GM12878 (cell line): ENCODE results near the gene KMT2B. TPM values are rescaled to one million over a fixed set of nuclear protein-coding genes. Genes with fewer than 3 reads are reported as not detected.

Source experiments
- ATAC-seq: fragments of 200-7000 bp; cut with Tn5 transposase; 3 replicates; pipeline ENCODE4 v1.9.1; 2020; ENCODE audit warnings: mild to moderate bottlenecking, moderate library complexity
- BruUV-seq: library from RNA; stranded (reverse); fragments of 400-500 nt; replicated peaks from 2 replicates; lab custom pipeline; 2021; lab: Mats Ljungman, UMichigan
- CTCF ChIA-PET: fragments of 300-600 bp; sonication (Branson Sonifier 250); formaldehyde crosslinking; extraction: SDS; loops from one replicate; lab custom pipeline; 2021; ENCODE audit warnings: inconsistent platforms; lab: Yijun Ruan, JAX
- POLR2A ChIA-PET: fragments of 350-600 bp; formaldehyde crosslinking; extraction: SDS; loops from one replicate; lab custom pipeline; 2021; ENCODE audit warnings: inconsistent platforms; lab: Charles Lee
- RAD21 ChIA-PET: fragments of 300-600 bp; sonication (Branson Sonifier 250); formaldehyde crosslinking; loops from one replicate; lab custom pipeline; 2023; ENCODE audit warnings: antibody characterized with exemption; ENCODE audit not compliant: unreplicated experiment; lab: Charles Lee
- SMC1A ChIA-PET: fragments of 300-600 bp; sonication (Branson Sonifier 250); formaldehyde crosslinking; loops from one replicate; lab custom pipeline; 2023; ENCODE audit not compliant: unreplicated experiment, uncharacterized antibody; lab: Charles Lee
- DNase-seq: peaks from one replicate; pipeline ENCODE4 v3.0.0-alpha.2; 2011; ENCODE audit warnings: low read depth, low spot score
- FAIRE-seq: peaks from 3 replicates; lab custom pipeline; 2011; peaks lifted over from hg19 to GRCh38; lab: Jason Lieb, UNC
- H2AFZ ChIP-seq: 2 replicates; pipeline ENCODE4 v1.6.0; 2011; ENCODE audit warnings: low read depth, low read length, control low read depth; ENCODE audit not compliant: control insufficient read depth
- H3K27ac ChIP-seq: 2 replicates; pipeline ENCODE4 v1.5.1; 2011; ENCODE audit warnings: control low read depth; ENCODE audit not compliant: control insufficient read depth, insufficient read depth
- H3K27me3 ChIP-seq, 2 experiments: replicated peaks in 1 of 2; 2 replicates each; pipeline versions ENCODE4 v1.6.0 to v1.6.1; 2011; ENCODE audit warnings: low read length in 1 of 2; ENCODE audit not compliant: control insufficient read depth in 2 of 2, insufficient read depth in 2 of 2
- H3K36me3 ChIP-seq, 2 experiments: 2 replicates each; pipeline ENCODE4 v1.5.1; 2011; ENCODE audit warnings: low read length in 1 of 2; ENCODE audit not compliant: control insufficient read depth in 2 of 2, insufficient read depth in 2 of 2
- H3K4me1 ChIP-seq: 2 replicates; pipeline ENCODE4 v1.6.1; 2011; ENCODE audit warnings: mild to moderate bottlenecking, low read length, moderate library complexity, mixed read lengths; ENCODE audit not compliant: control insufficient read depth, insufficient read depth
- H3K4me2 ChIP-seq: 2 replicates; pipeline ENCODE4 v1.6.0; 2011; ENCODE audit warnings: control low read depth; ENCODE audit not compliant: control insufficient read depth, insufficient read depth
- H3K4me3 ChIP-seq: fragments of 200-600 bp; sonication (generic); 2 replicates; pipeline ENCODE4 v1.5.1; 2016
- H3K79me2 ChIP-seq: 2 replicates; pipeline ENCODE4 v1.6.0; 2011; ENCODE audit warnings: low read length; ENCODE audit not compliant: control insufficient read depth, insufficient read depth
- H3K9ac ChIP-seq: 2 replicates; pipeline ENCODE4 v1.8.0; 2011; ENCODE audit warnings: low read length, control low read depth, mixed read lengths; ENCODE audit not compliant: control insufficient read depth, insufficient read depth
- H3K9me3 ChIP-seq: replicated peaks from 3 replicates; pipeline ENCODE4 v1.5.1; 2011; ENCODE audit warnings: mild to moderate bottlenecking, low read length; ENCODE audit not compliant: control insufficient read depth, insufficient read depth
- H4K20me1 ChIP-seq: 2 replicates; pipeline ENCODE4 v1.6.0; 2011; ENCODE audit not compliant: control insufficient read depth, insufficient read depth
- CEBPZ ChIP-seq: fragments of 150-350 bp; IDR thresholded peaks from 2 replicates; pipeline ENCODE4 v1.6.1; 2016; ENCODE audit warnings: low read depth, low read length
- EZH2 ChIP-seq: IDR thresholded peaks from 2 replicates; pipeline ENCODE4 v1.6.1; 2012; ENCODE audit warnings: low read depth, mild to moderate bottlenecking, control low read depth, inconsistent platforms, low read length, borderline replicate concordance; ENCODE audit not compliant: control insufficient read depth
- NFIC ChIP-seq: IDR thresholded peaks from 2 replicates; pipeline ENCODE4 v1.6.1; 2012; ENCODE audit warnings: low read depth, mild to moderate bottlenecking, inconsistent platforms, low read length, moderate library complexity
- POLR2AphosphoS5 ChIP-seq: IDR thresholded peaks from 2 replicates; pipeline ENCODE4 v1.6.1; 2011; ENCODE audit warnings: mild to moderate bottlenecking, low read length, inconsistent platforms
- RAD21 ChIP-seq: IDR thresholded peaks from 2 replicates; pipeline ENCODE4 v1.6.1; 2011; ENCODE audit warnings: mild to moderate bottlenecking, low read depth, low read length, moderate library complexity; ENCODE audit not compliant: insufficient read depth
- SRF ChIP-seq, 2 experiments: IDR thresholded peaks; 2 replicates each; pipeline ENCODE4 v1.6.1; 2011; ENCODE audit warnings: low read depth in 2 of 2, low read length in 2 of 2, mild to moderate bottlenecking in 1 of 2, moderate library complexity in 1 of 2
- WRNIP1 ChIP-seq: IDR thresholded peaks from 2 replicates; pipeline ENCODE4 v1.6.1; 2011; ENCODE audit warnings: low read depth, low read length, improper control_type of control experiment, borderline replicate concordance
- WGBS: methylation state at CpG from one replicate; pipeline ENCODE4 v1.1.6; 2016; ENCODE audit warnings: low lambda C conversion rate; ENCODE audit not compliant: insufficient replicate concordance, insufficient coverage; ENCODE audit errors: missing lambda C conversion rate; 5-methylcytosine and 5-hydroxymethylcytosine counted together
- in situ Hi-C: fragments of 300-500 bp; cut with MboI; formaldehyde crosslinking; loops from 9 replicates; pipeline ENCODE4 v1.14.3; 2018; ENCODE audit warnings: mixed read lengths
- intact Hi-C: fragments of 100-400 bp; cut with micrococcal nuclease; formaldehyde crosslinking; loops from one replicate; pipeline ENCODE4 v1.14.2; 2022; ENCODE audit not compliant: unreplicated experiment
- polyA plus RNA-seq, 11 experiments: library from polyadenylated mRNA; depleted of rRNA in 4 of 11; unstranded in 6 of 11; stranded (reverse) in 5 of 11; fragments of >200 nt; fragmentation: Nextera tagmentation in 4 of 11; fragmentation: Illumina TruSeq in 1 of 11; extraction: Ambion mirVana in 4 of 11; extraction: Trizol in 1 of 11; gene quantifications; 1 replicate in 1 of 11; 2 replicates in 10 of 11; pipeline versions ENCODE4 v1.2.1 to v1.2.3, GENCODE V29; 2011 to 2016; ENCODE audit warnings: inconsistent platforms in 2 of 11, missing spikeins in 2 of 11, low read depth in 1 of 11
- total RNA-seq, 4 experiments: library from RNA; depleted of rRNA in 3 of 4; stranded (reverse); fragments of >200 nt in 3 of 4; fragmentation: Illumina TruSeq in 1 of 4; extraction: Trizol in 1 of 4; gene quantifications; 2 replicates each; pipeline versions ENCODE4 v1.2.1 to v1.2.3, GENCODE V29; 2013 to 2021

Gene KMT2B
- total and polyA plus RNA-seq, 10 of the 15 experiments (the other 5 are each of a cell fraction or from before 2014, with no cell fraction given) = 0.71 to 35.6 (median 6.0) TPM

GRCh38 chr19:35787227-35787799 is 69.5 kb downstream of the KMT2B start:
- ChIA-PET SMC1A (no interaction called here), CTCF (interaction anchor here (3.1 kb wide), 1 partner anchor 93 kb away, joined by 12 read pairs; no protein-coding TSS in a partner anchor), RAD21 (interaction anchor here (0.6 kb wide), 1 partner anchor 96 kb away, joined by 4 read pairs; no protein-coding TSS in a partner anchor), POLR2A (no interaction called here)
- H3K27me3 ChIP-seq = no peaks in the 10 kb centered on the region
- no peaks in the 10 kb centered on the region for H3K79me2 ChIP-seq
- no peak overlapping the region for H2AFZ ChIP-seq
- WGBS = 64% methylated on average over 11 of the region's 15 CpGs
- H3K4me1 ChIP-seq = no peaks in the 10 kb centered on the region
- H3K9ac ChIP-seq = no peak overlapping the region
- TF ChIP-seq CEBPZ (no peak), WRNIP1 (no peak), EZH2 (no peak), RAD21 (no peak), NFIC (no peak), POLR2AphosphoS5 (no peak), SRF (IDR thresholded peaks at IDR 0.05; ENCODE audit: low read depth in 2 of 2, low read length in 2 of 2) (no peak)
- in situ Hi-C loops (no loop called here), intact Hi-C loops (no loop called here)
- no peaks in the 10 kb centered on the region for H3K36me3 ChIP-seq
- ATAC-seq = no peak
- H3K27ac ChIP-seq = no peak overlapping the region
- no TSS peak for BruUV-seq
- no peaks in the 10 kb centered on the region for H4K20me1 ChIP-seq
- no peak for FAIRE-seq
- H3K4me3 ChIP-seq = no peak overlapping the region
- no peak overlapping the region for H3K4me2 ChIP-seq
- H3K9me3 ChIP-seq = no peaks in the 10 kb centered on the region
- no peak for DNase-seq

Other genes starting within 250 kb of the KMT2B start
Only the 7 nearest of the 28 such genes appear.
- gene ZBTB32, start 13.4 kb upstream of the KMT2B start, total RNA-seq (2014; rRNA removed) = 11.0 and 13.9 TPM in 2 replicates
- 11.0 and 11.4 TPM in 2 replicates for gene ZBTB32, start 13.4 kb upstream of the KMT2B start, total RNA-seq (2014; rRNA removed; fragmentation: Illumina TruSeq; extraction: Trizol)
- 45.6 and 46.7 TPM in 2 replicates for gene ZBTB32, start 13.4 kb upstream of the KMT2B start, total RNA-seq (2021)
- 10.2 and 18.2 TPM in 2 replicates for gene ZBTB32, start 13.4 kb upstream of the KMT2B start, polyA plus RNA-seq (2011; rRNA removed)
- gene ZBTB32, start 13.4 kb upstream of the KMT2B start, polyA plus RNA-seq (2014; fragmentation: Illumina TruSeq; extraction: Trizol) = 6.2 and 13.2 TPM in 2 replicates
- 1 to 10 TPM; 1.0 to 3.6 TPM for gene ZBTB32, start 13.4 kb upstream of the KMT2B start, polyA plus RNA-seq (2014; fragmentation: Nextera tagmentation; extraction: Ambion mirVana)
- 34.7 and 36.7 TPM in 2 replicates for gene ZBTB32, start 13.4 kb upstream of the KMT2B start, polyA plus RNA-seq (2014; rRNA removed)
- 10 to 100 TPM; 32.4 to 36.4 TPM for gene ZBTB32, start 13.4 kb upstream of the KMT2B start, polyA plus RNA-seq (2016; fragmentation: Nextera tagmentation; extraction: Ambion mirVana)
- 27.2 and 28.7 TPM in 2 replicates for gene IGFLR1, start 24.4 kb downstream of the KMT2B start, total RNA-seq (2014; rRNA removed)
- gene IGFLR1, start 24.4 kb downstream of the KMT2B start, total RNA-seq (2014; rRNA removed; fragmentation: Illumina TruSeq; extraction: Trizol) = 8.3 and 9.1 TPM in 2 replicates
- 35.3 and 41.7 TPM in 2 replicates for gene IGFLR1, start 24.4 kb downstream of the KMT2B start, total RNA-seq (2021)
- gene IGFLR1, start 24.4 kb downstream of the KMT2B start, polyA plus RNA-seq (2011; rRNA removed) = 10.1 and 22.4 TPM in 2 replicates
- 5.9 and 8.7 TPM in 2 replicates for gene IGFLR1, start 24.4 kb downstream of the KMT2B start, polyA plus RNA-seq (2014; fragmentation: Illumina TruSeq; extraction: Trizol)
- 10 to 100 TPM in 1 of 2 experiments, 1 to 10 TPM in 1; 2.5 to 11.9 TPM for gene IGFLR1, start 24.4 kb downstream of the KMT2B start, polyA plus RNA-seq (2014; fragmentation: Nextera tagmentation; extraction: Ambion mirVana)
- gene IGFLR1, start 24.4 kb downstream of the KMT2B start, polyA plus RNA-seq (2014; rRNA removed) = 39.9 and 47.9 TPM in 2 replicates
- 10 to 100 TPM; 36.4 to 36.8 TPM for gene IGFLR1, start 24.4 kb downstream of the KMT2B start, polyA plus RNA-seq (2016; fragmentation: Nextera tagmentation; extraction: Ambion mirVana)
- 9.4 and 14.0 TPM in 2 replicates for gene U2AF1L4, start 27.4 kb downstream of the KMT2B start, total RNA-seq (2014; rRNA removed)
- 7.9 and 9.3 TPM in 2 replicates for gene U2AF1L4, start 27.4 kb downstream of the KMT2B start, total RNA-seq (2014; rRNA removed; fragmentation: Illumina TruSeq; extraction: Trizol)
- gene U2AF1L4, start 27.4 kb downstream of the KMT2B start, total RNA-seq (2021) = 13.0 and 16.4 TPM in 2 replicates
- 11.8 and 16.2 TPM in 2 replicates for gene U2AF1L4, start 27.4 kb downstream of the KMT2B start, polyA plus RNA-seq (2011; rRNA removed)
- 9.6 and 13.4 TPM in 2 replicates for gene U2AF1L4, start 27.4 kb downstream of the KMT2B start, polyA plus RNA-seq (2014; fragmentation: Illumina TruSeq; extraction: Trizol)
- gene U2AF1L4, start 27.4 kb downstream of the KMT2B start, polyA plus RNA-seq (2014; fragmentation: Nextera tagmentation; extraction: Ambion mirVana) = 10 to 100 TPM in 1 of 2 experiments, 1 to 10 TPM in 1; 9.6 to 13.7 TPM
- 21.6 and 22.1 TPM in 2 replicates for gene U2AF1L4, start 27.4 kb downstream of the KMT2B start, polyA plus RNA-seq (2014; rRNA removed)
- gene U2AF1L4, start 27.4 kb downstream of the KMT2B start, polyA plus RNA-seq (2016; fragmentation: Nextera tagmentation; extraction: Ambion mirVana) = 10 to 100 TPM; 17.1 to 17.4 TPM
- gene PSENEN, start 27.6 kb downstream of the KMT2B start, total RNA-seq (2014; rRNA removed) = 37.8 and 39.4 TPM in 2 replicates
- gene PSENEN, start 27.6 kb downstream of the KMT2B start, total RNA-seq (2014; rRNA removed; fragmentation: Illumina TruSeq; extraction: Trizol) = 34.3 and 34.7 TPM in 2 replicates
- gene PSENEN, start 27.6 kb downstream of the KMT2B start, total RNA-seq (2021) = 35.6 and 42.9 TPM in 2 replicates
- gene PSENEN, start 27.6 kb downstream of the KMT2B start, polyA plus RNA-seq (2011; rRNA removed) = 10.5 and 14.4 TPM in 2 replicates
- gene PSENEN, start 27.6 kb downstream of the KMT2B start, polyA plus RNA-seq (2014; fragmentation: Illumina TruSeq; extraction: Trizol) = 29.9 and 35.1 TPM in 2 replicates
- 100 to 1,000 TPM; 143 to 178 TPM for gene PSENEN, start 27.6 kb downstream of the KMT2B start, polyA plus RNA-seq (2014; fragmentation: Nextera tagmentation; extraction: Ambion mirVana)
- 32.3 and 44.0 TPM in 2 replicates for gene PSENEN, start 27.6 kb downstream of the KMT2B start, polyA plus RNA-seq (2014; rRNA removed)
- 10 to 100 TPM; 62.6 to 66.7 TPM for gene PSENEN, start 27.6 kb downstream of the KMT2B start, polyA plus RNA-seq (2016; fragmentation: Nextera tagmentation; extraction: Ambion mirVana)
- gene LIN37, start 30.6 kb downstream of the KMT2B start, total RNA-seq (2014; rRNA removed) = 6.0 and 6.9 TPM in 2 replicates
- gene LIN37, start 30.6 kb downstream of the KMT2B start, total RNA-seq (2014; rRNA removed; fragmentation: Illumina TruSeq; extraction: Trizol) = 7.4 and 10.9 TPM in 2 replicates
- gene LIN37, start 30.6 kb downstream of the KMT2B start, total RNA-seq (2021) = 6.8 and 7.4 TPM in 2 replicates
- gene LIN37, start 30.6 kb downstream of the KMT2B start, polyA plus RNA-seq (2011; rRNA removed) = 4.0 and 5.1 TPM in 2 replicates
- 2.8 and 8.2 TPM in 2 replicates for gene LIN37, start 30.6 kb downstream of the KMT2B start, polyA plus RNA-seq (2014; fragmentation: Illumina TruSeq; extraction: Trizol)
- 1 to 10 TPM in 1 of 2 experiments, under 1 TPM in 1; 0.69 to 3.3 TPM for gene LIN37, start 30.6 kb downstream of the KMT2B start, polyA plus RNA-seq (2014; fragmentation: Nextera tagmentation; extraction: Ambion mirVana)
- 7.7 and 11.2 TPM in 2 replicates for gene LIN37, start 30.6 kb downstream of the KMT2B start, polyA plus RNA-seq (2014; rRNA removed)
- 10 to 100 TPM; 10.1 to 11.9 TPM for gene LIN37, start 30.6 kb downstream of the KMT2B start, polyA plus RNA-seq (2016; fragmentation: Nextera tagmentation; extraction: Ambion mirVana)
- not detected in 2 replicates for gene HSPB6, start 39.0 kb downstream of the KMT2B start, total RNA-seq (2014; rRNA removed)
- gene HSPB6, start 39.0 kb downstream of the KMT2B start, total RNA-seq (2014; rRNA removed; fragmentation: Illumina TruSeq; extraction: Trizol) = not detected in 2 replicates
- gene HSPB6, start 39.0 kb downstream of the KMT2B start, total RNA-seq (2021) = 0.51 and 1.6 TPM in 2 replicates
- 0.12 and 0.20 TPM in 2 replicates for gene HSPB6, start 39.0 kb downstream of the KMT2B start, polyA plus RNA-seq (2011; rRNA removed)
- 0.13 and 0.16 TPM in 2 replicates for gene HSPB6, start 39.0 kb downstream of the KMT2B start, polyA plus RNA-seq (2014; fragmentation: Illumina TruSeq; extraction: Trizol)
- not detected for gene HSPB6, start 39.0 kb downstream of the KMT2B start, polyA plus RNA-seq (2014; fragmentation: Nextera tagmentation; extraction: Ambion mirVana)
- 0.09 TPM in 1 of 2 replicates, not detected in the other for gene HSPB6, start 39.0 kb downstream of the KMT2B start, polyA plus RNA-seq (2014; rRNA removed)
- under 1 TPM; 0.52 TPM for gene HSPB6, start 39.0 kb downstream of the KMT2B start, polyA plus RNA-seq (2016; fragmentation: Nextera tagmentation; extraction: Ambion mirVana)
- gene PROSER3, start 40.2 kb downstream of the KMT2B start, total RNA-seq (2014; rRNA removed) = 3.7 and 5.9 TPM in 2 replicates
- 4.8 and 5.2 TPM in 2 replicates for gene PROSER3, start 40.2 kb downstream of the KMT2B start, total RNA-seq (2014; rRNA removed; fragmentation: Illumina TruSeq; extraction: Trizol)
- 24.0 and 25.1 TPM in 2 replicates for gene PROSER3, start 40.2 kb downstream of the KMT2B start, total RNA-seq (2021)
- 4.1 and 5.3 TPM in 2 replicates for gene PROSER3, start 40.2 kb downstream of the KMT2B start, polyA plus RNA-seq (2011; rRNA removed)
- 12.3 and 17.2 TPM in 2 replicates for gene PROSER3, start 40.2 kb downstream of the KMT2B start, polyA plus RNA-seq (2014; fragmentation: Illumina TruSeq; extraction: Trizol)
- gene PROSER3, start 40.2 kb downstream of the KMT2B start, polyA plus RNA-seq (2014; fragmentation: Nextera tagmentation; extraction: Ambion mirVana) = under 1 TPM; 0.85 to 0.86 TPM
- gene PROSER3, start 40.2 kb downstream of the KMT2B start, polyA plus RNA-seq (2014; rRNA removed) = 14.0 and 15.6 TPM in 2 replicates
- gene PROSER3, start 40.2 kb downstream of the KMT2B start, polyA plus RNA-seq (2016; fragmentation: Nextera tagmentation; extraction: Ambion mirVana) = 10 to 100 TPM; 14.2 to 14.6 TPM